Endothelial cell of umbilical vein (primary cell): ENCODE results near the gene MNAT1. TPM values are rescaled to one million over a fixed set of nuclear protein-coding genes. Genes with fewer than 3 reads are reported as not detected.

Experiments used
- BruUV-seq: library from RNA; stranded (reverse); fragments of 400-500 nt; replicated peaks from 2 replicates; lab custom pipeline; 2021; lab: Mats Ljungman, UMichigan
- CTCF ChIA-PET: fragments of 300-600, 350-600 bp; sonication (Branson Sonifier 250); formaldehyde crosslinking; loops from one replicate; lab custom pipeline; 2021; ENCODE audit warnings: antibody characterized with exemption, inconsistent platforms; lab: Charles Lee
- POLR2A ChIA-PET: fragments of 300-600, 350-600 bp; sonication (Branson Sonifier 250); formaldehyde crosslinking; loops from one replicate; lab custom pipeline; 2021; ENCODE audit warnings: antibody characterized with exemption, inconsistent platforms; lab: Charles Lee
- DNase-seq: peaks from one replicate; pipeline ENCODE4 v3.0.0-alpha.2; 2011; ENCODE audit warnings: low read depth, low spot score
- FAIRE-seq: peaks from 2 replicates; lab custom pipeline; 2011; peaks lifted over from hg19 to GRCh38; lab: Jason Lieb, UNC
- H2AFZ ChIP-seq: 2 replicates; pipeline ENCODE4 v1.6.0; 2012; ENCODE audit warnings: low read depth, low read length, control low read depth, inconsistent platforms
- H3K27ac ChIP-seq: 2 replicates; pipeline ENCODE4 v1.5.1; 2011; ENCODE audit warnings: low read depth, mild to moderate bottlenecking, control low read depth, low read length, moderate library complexity; ENCODE audit not compliant: insufficient read depth
- H3K27me3 ChIP-seq, 2 experiments: 2 replicates each; pipeline versions ENCODE4 v1.6.0 to v1.6.1; 2011; ENCODE audit warnings: low read length in 2 of 2, mixed read lengths in 1 of 2; ENCODE audit not compliant: control insufficient read depth in 2 of 2, insufficient read depth in 2 of 2
- H3K36me3 ChIP-seq, 2 experiments: 2 replicates in 1 of 2; 3 replicates in 1 of 2; pipeline ENCODE4 v1.5.1; 2011; ENCODE audit warnings: low read length in 2 of 2, mild to moderate bottlenecking in 1 of 2, moderate library complexity in 1 of 2; ENCODE audit not compliant: control insufficient read depth in 2 of 2, insufficient read depth in 2 of 2; ENCODE audit errors: extremely low read depth in 1 of 2
- H3K4me1 ChIP-seq: 3 replicates; pipeline ENCODE4 v1.5.1; 2011; ENCODE audit warnings: mild to moderate bottlenecking, low read length; ENCODE audit not compliant: control insufficient read depth, insufficient read depth; ENCODE audit errors: extremely low read depth
- H3K4me2 ChIP-seq: 2 replicates; pipeline ENCODE4 v1.6.1; 2011; ENCODE audit warnings: low read length, control low read depth, mixed read lengths; ENCODE audit not compliant: insufficient read depth
- H3K4me3 ChIP-seq, 3 experiments: fragments of 200-600 bp in 1 of 3; sonication (generic), shearing (Covaris generic) in 1 of 3; replicated peaks in 1 of 3; 2 replicates each; pipeline ENCODE4 v1.5.1; 2011 to 2016; ENCODE audit warnings: control low read depth in 3 of 3, low read length in 3 of 3, mild to moderate bottlenecking in 2 of 3, inconsistent platforms in 1 of 3, low read depth in 1 of 3, moderate library complexity in 1 of 3; ENCODE audit not compliant: insufficient read depth in 1 of 3
- H3K79me2 ChIP-seq: 2 replicates; pipeline ENCODE4 v1.6.0; 2012; ENCODE audit warnings: low read length, inconsistent platforms; ENCODE audit not compliant: control insufficient read depth, insufficient read depth
- H3K9ac ChIP-seq: replicated peaks from 2 replicates; pipeline ENCODE3; 2011; ENCODE audit warnings: low read length, control low read depth; ENCODE audit not compliant: insufficient read depth; ENCODE audit errors: extremely low read depth
- H3K9me1 ChIP-seq: replicated peaks from 3 replicates; pipeline ENCODE4 v1.6.0; 2011; ENCODE audit warnings: mild to moderate bottlenecking, low read length; ENCODE audit not compliant: control insufficient read depth, insufficient read depth; ENCODE audit errors: extremely low read depth
- H3K9me3 ChIP-seq: replicated peaks from 2 replicates; pipeline ENCODE4 v1.5.1; 2012; ENCODE audit warnings: low read length, inconsistent platforms; ENCODE audit not compliant: control insufficient read depth, insufficient read depth
- H4K20me1 ChIP-seq: replicated peaks from 2 replicates; pipeline ENCODE3; 2011; ENCODE audit warnings: mild to moderate bottlenecking, low read length; ENCODE audit not compliant: control insufficient read depth, insufficient read depth; ENCODE audit errors: extremely low read depth
- CTCF ChIP-seq, 2 donors: IDR thresholded peaks; 1 replicate in 1 of 2; 2 replicates in 1 of 2; pipeline ENCODE4 v1.5.1; 2011; ENCODE audit warnings: low read length in 2 of 2, mild to moderate bottlenecking in 2 of 2, moderate library complexity in 2 of 2, control low read depth in 1 of 2, inconsistent platforms in 1 of 2, low read depth in 1 of 2; ENCODE audit not compliant: insufficient read depth in 1 of 2; ENCODE audit errors: extremely low read depth in 1 of 2
- EZH2 ChIP-seq: IDR thresholded peaks from 2 replicates; pipeline ENCODE4 v1.6.1; 2012; ENCODE audit warnings: borderline replicate concordance, low read depth, mild to moderate bottlenecking, moderate library complexity, low read length, inconsistent platforms; ENCODE audit not compliant: severe bottlenecking
- FOS ChIP-seq: IDR thresholded peaks from 2 replicates; pipeline ENCODE4 v1.6.1; 2011; ENCODE audit warnings: mild to moderate bottlenecking, low read length, moderate library complexity, borderline replicate concordance; ENCODE audit not compliant: insufficient read depth
- GATA2 ChIP-seq: IDR thresholded peaks from 2 replicates; pipeline ENCODE4 v1.7.0; 2011; ENCODE audit warnings: low read depth, mild to moderate bottlenecking, moderate library complexity, mixed read lengths, low read length; ENCODE audit not compliant: insufficient read length, insufficient read depth
- JUN ChIP-seq: IDR thresholded peaks from 2 replicates; pipeline ENCODE4 v1.6.1; 2011; ENCODE audit warnings: borderline replicate concordance, low read depth; ENCODE audit not compliant: insufficient read length, insufficient read depth
- MAX ChIP-seq: IDR thresholded peaks from 2 replicates; pipeline ENCODE4 v1.6.1; 2011; ENCODE audit not compliant: insufficient read depth, insufficient read length
- MYC ChIP-seq: IDR thresholded peaks from one replicate; pipeline ENCODE4 v1.6.1; 2011; ENCODE audit warnings: mild to moderate bottlenecking, low read depth, low read length
- POLR2A ChIP-seq: IDR thresholded peaks from 2 replicates; pipeline ENCODE4 v1.6.1; 2012; ENCODE audit warnings: low read depth, mild to moderate bottlenecking, control low read depth, low read length
- POLR2AphosphoS5 ChIP-seq: IDR thresholded peaks from 2 replicates; pipeline ENCODE4 v1.6.1; 2012; ENCODE audit warnings: low read depth, mild to moderate bottlenecking, control low read depth, low read length, moderate library complexity; ENCODE audit not compliant: insufficient read depth
- dilution Hi-C: fragments of 300-500 bp; cut with MboI; formaldehyde crosslinking; loops from one replicate; pipeline ENCODE4 v1.15.0; 2019; ENCODE audit warnings: low sequenced_read_pairs; ENCODE audit not compliant: extremely low pct_ligation_motif_present
- intact Hi-C: fragments of 100-400 bp; cut with micrococcal nuclease; formaldehyde crosslinking; loops from one replicate; pipeline ENCODE4 v1.10.0; 2022
- polyA plus RNA-seq, 4 experiments: library from polyadenylated mRNA; depleted of rRNA in 3 of 4; stranded (reverse) in 3 of 4; unstranded in 1 of 4; fragments of >200 nt; gene quantifications; 2 replicates each; pipeline versions ENCODE4 v1.2.1 to v1.2.3, GENCODE V29; 2011 to 2012; ENCODE audit warnings: missing spikeins in 1 of 4
- total RNA-seq: library from RNA; stranded (reverse); gene quantifications from 2 replicates; pipeline ENCODE4 v1.2.3, GENCODE V29; 2021

The MNAT1 gene
- total and polyA plus RNA-seq, 2 donors (not counting 3 experiments of a cell fraction or from before 2014, with no cell fraction given): 35.7 to 55.7 TPM

GRCh38 chr14:60935319-60935718 lies 200.8 kb downstream of the MNAT1 start:
- Histone ChIP-seq H3K9me1 (no peaks in the 10 kb centered on the region), H3K9me3 (no peaks in the 10 kb centered on the region), H3K4me1 (no peaks in the 10 kb centered on the region), H3K9ac (no peak overlapping the region), H3K4me2 (no peak overlapping the region), H4K20me1 (no peaks in the 10 kb centered on the region), H3K27ac (no peak overlapping the region), H3K36me3 (no peaks in the 10 kb centered on the region), H2AFZ (no peak overlapping the region), H3K4me3 (no peak overlapping the region), H3K27me3 (no peaks in the 10 kb centered on the region), H3K79me2 (no peaks in the 10 kb centered on the region)
- FAIRE-seq: no peak
- ChIA-PET CTCF (no interaction called here), POLR2A (no interaction called here)
- no TSS peak for BruUV-seq
- no peak for DNase-seq
- intact Hi-C loops (no loop called here), dilution Hi-C loops (no loop called here)
- TF ChIP-seq JUN (no peak), POLR2A (no peak), MAX (no peak), POLR2AphosphoS5 (no peak), FOS (no peak), MYC (no peak), CTCF (IDR thresholded peaks at IDR 0.05; ENCODE audit: extremely low read depth in 1 of 2, insufficient read depth in 1 of 2, low read depth in 1 of 2, low read length in 2 of 2) (no peak), GATA2 (no peak), EZH2 (no peak)
